HG03135 (cell line): Measurements from ENCODE around the gene PCDHGB6.
A peak's percentile ranks its signal among the peaks of the same experiment; 100 is the strongest.
"Not testable (repeated sequence)": the region's sequence is repeated elsewhere in the genome, so short reads cannot be mapped to it uniquely, and the experiment has no call there.

Experiments
- ATAC-seq: cut with Tn5 transposase; IDR thresholded peaks from one replicate; pipeline ENCODE4 v1.9.1; 2021; ENCODE audit warnings: mild to moderate bottlenecking, moderate library complexity; ENCODE audit not compliant: unreplicated experiment

Gene PCDHGB6

GRCh38 chr5:141388661-141389060, 19.2 kb upstream of the PCDHGB6 start:
- no peak for ATAC-seq

- ATAC-seq: no peak
These were observed 18.4 kb upstream of the PCDHGB6 start for GRCh38 chr5:141389153-141390042.

- ATAC-seq: no peak
These were observed 15.2 kb upstream of the PCDHGB6 start, which contains the start of gene PCDHGA8 for GRCh38 chr5:141392429-141393198. TSS of gene PCDHGA8 (plus strand) at chr5:141392633. CDS start at chr5:141392814, 181 bp downstream.

GRCh38 chr5:141393267-141393666, 14.6 kb upstream of the PCDHGB6 start:
- ATAC-seq: no peak

- not testable (repeated sequence) for ATAC-seq
These were observed 13.2 kb upstream of the PCDHGB6 start for GRCh38 chr5:141394401-141395187.

DNA sequence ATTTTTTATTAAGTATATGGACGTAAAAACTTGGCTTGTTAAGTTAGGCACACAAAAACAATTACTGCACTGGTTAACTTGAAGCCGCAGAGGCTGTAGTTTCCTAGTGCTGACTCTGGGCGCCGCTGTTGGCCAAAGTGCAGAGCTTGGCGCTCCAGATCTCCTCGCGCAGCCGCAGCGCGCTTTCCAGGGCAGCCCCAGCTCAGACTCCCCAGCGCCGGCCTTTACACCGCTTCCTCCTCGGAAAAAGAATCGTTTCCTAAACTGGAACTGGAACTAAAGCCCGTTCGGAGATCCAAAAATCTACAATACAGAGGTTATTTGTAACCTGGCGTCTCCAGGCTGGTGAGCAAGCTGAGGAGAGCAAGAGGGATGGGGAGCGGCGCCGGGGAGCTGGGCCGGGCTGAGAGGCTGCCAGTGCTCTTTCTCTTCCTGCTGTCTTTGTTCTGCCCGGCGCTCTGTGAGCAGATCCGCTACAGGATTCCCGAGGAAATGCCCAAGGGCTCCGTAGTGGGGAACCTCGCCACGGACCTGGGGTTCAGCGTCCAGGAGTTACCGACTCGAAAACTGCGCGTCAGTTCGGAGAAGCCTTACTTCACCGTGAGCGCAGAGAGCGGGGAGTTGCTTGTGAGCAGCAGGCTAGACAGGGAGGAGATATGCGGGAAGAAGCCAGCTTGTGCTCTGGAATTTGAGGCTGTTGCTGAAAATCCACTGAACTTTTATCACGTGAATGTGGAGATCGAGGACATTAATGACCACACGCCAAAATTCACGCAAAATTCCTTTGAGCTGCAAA, 9.9 kb upstream of the PCDHGB6 start, which contains the start of gene PCDHGB5:
TSS of gene PCDHGB5 (plus strand) at position 192 of the 796 bp plus-strand sequence. CDS start at position 373, 181 bp downstream.
- peak; percentile 75 for ATAC-seq

GRCh38 chr5:141398608-141399007, 9.2 kb upstream of the PCDHGB6 start:
- ATAC-seq: no peak

- ATAC-seq: no peak
These were observed 8.1 kb upstream of the PCDHGB6 start for GRCh38 chr5:141399555-141400258.

GRCh38 chr5:141402553-141403243, 5.1 kb upstream of the PCDHGB6 start, which contains the start of gene PCDHGA9:
TSS of gene PCDHGA9 (plus strand) at chr5:141402778. CDS start at chr5:141402953, 175 bp downstream.
- no peak for ATAC-seq

DNA sequence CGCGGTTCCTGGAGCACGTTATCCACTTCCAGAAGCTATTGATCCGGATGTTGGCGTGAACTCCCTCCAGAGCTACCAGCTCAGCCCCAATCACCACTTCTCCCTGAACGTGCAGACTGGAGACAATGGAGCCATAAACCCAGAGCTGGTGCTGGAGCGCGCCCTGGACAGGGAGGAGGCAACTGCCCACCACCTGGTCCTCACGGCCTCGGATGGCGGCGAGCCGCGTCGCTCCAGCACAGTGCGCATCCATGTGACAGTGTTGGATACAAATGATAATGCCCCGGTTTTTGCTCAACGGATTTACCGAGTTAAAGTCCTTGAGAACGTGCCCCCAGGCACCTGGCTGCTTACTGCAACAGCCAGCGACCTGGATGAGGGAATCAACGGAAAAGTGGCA, 4.4 kb upstream of the PCDHGB6 start:
- ATAC-seq: no peak

- ATAC-seq: no peak
These were observed 1.9 kb downstream of the PCDHGB6 start for GRCh38 chr5:141409598-141410306.

- ATAC-seq: no peak
These were observed 3.8 kb downstream of the PCDHGB6 start for GRCh38 chr5:141411575-141411974.

DNA sequence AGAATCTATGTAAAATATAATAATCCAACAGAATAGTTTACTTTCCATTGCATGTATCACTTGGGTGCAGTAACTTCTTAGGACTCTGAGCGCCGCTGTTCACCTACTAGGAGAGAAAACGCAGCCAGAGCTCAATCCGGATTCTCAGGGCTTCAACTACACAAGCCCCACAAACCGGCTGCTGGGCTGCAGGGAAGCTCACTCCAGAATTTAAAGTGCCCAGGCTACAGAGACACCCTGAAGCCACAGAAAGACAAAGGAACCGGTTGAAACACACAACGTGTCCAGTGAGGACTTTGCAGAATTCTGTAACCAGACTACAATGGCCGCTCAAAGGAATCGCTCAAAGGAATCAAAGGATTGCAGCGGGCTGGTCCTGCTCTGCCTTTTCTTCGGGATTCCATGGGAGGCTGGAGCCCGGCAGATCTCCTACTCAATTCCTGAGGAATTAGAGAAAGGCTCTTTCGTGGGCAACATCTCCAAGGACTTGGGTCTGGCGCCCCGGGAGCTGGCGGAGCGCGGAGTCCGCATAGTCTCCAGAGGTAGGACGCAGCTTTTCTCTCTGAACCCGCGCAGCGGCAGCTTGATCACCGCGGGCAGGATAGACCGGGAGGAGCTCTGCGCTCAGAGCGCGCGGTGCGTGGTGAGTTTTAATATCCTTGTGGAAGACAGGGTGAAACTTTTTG, 5.2 kb downstream of the PCDHGB6 start, which contains the start of gene PCDHGA10:
TSS of gene PCDHGA10 (plus strand) at position 134 of the 686 bp plus-strand sequence. CDS start at position 323, 189 bp downstream.
- ATAC-seq: peak; percentile 63

- no peak for ATAC-seq
These were observed 5.8 kb downstream of the PCDHGB6 start for GRCh38 chr5:141413540-141414069.

GRCh38 chr5:141414548-141415274, 6.9 kb downstream of the PCDHGB6 start:
- not testable (repeated sequence) for ATAC-seq

- not testable (repeated sequence) for ATAC-seq
These were observed 7.4 kb downstream of the PCDHGB6 start for GRCh38 chr5:141415275-141415618.
